GM18499 (cell line): ENCODE results near the gene CASD1.
A peak's percentile ranks its signal among the peaks of the same experiment; 100 is the strongest.

ENCODE experiments used
- ATAC-seq: cut with Tn5 transposase; IDR thresholded peaks from one replicate; pipeline ENCODE4 v1.9.1; 2021; ENCODE audit warnings: moderate number of reproducible peaks; ENCODE audit not compliant: insufficient read depth, unreplicated experiment

CASD1 gene

GRCh38 chr7:94512735-94513564 is 3.3 kb downstream of the CASD1 start:
- ATAC-seq: no peak

GRCh38 chr7:94513565-94513860 is 3.9 kb downstream of the CASD1 start:
- ATAC-seq: no peak

- ATAC-seq: no peak
These were observed 4.7 kb downstream of the CASD1 start for GRCh38 chr7:94514140-94514889.

GRCh38 chr7:94514917-94515316 is 5.3 kb downstream of the CASD1 start:
- ATAC-seq: no peak

GRCh38 chr7:94525923-94526322 is 16.3 kb downstream of the CASD1 start:
- ATAC-seq: no peak

GRCh38 chr7:94529516-94529915 is 19.9 kb downstream of the CASD1 start:
- no peak for ATAC-seq

- no peak for ATAC-seq
These were observed 20.5 kb downstream of the CASD1 start for GRCh38 chr7:94530109-94530508.

- no peak for ATAC-seq
These were observed 23.1 kb downstream of the CASD1 start for GRCh38 chr7:94532676-94533075.

GRCh38 chr7:94540428-94540827 is 30.8 kb downstream of the CASD1 start:
- ATAC-seq: no peak

GRCh38 chr7:94547126-94547525 is 37.5 kb downstream of the CASD1 start:
- no peak for ATAC-seq

- peak; percentile 55 for ATAC-seq
These were observed 46.4 kb downstream of the CASD1 start for GRCh38 chr7:94556028-94556427.

- ATAC-seq: no peak
These were observed 47.6 kb downstream of the CASD1 start for GRCh38 chr7:94557215-94557614.

GRCh38 chr7:94559972-94560371 is 50.4 kb downstream of the CASD1 start:
- no peak for ATAC-seq

GRCh38 chr7:94561841-94562514 is 52.4 kb downstream of the CASD1 start:
- no peak for ATAC-seq

GRCh38 chr7:94562525-94562924 is 52.9 kb downstream of the CASD1 start:
- no peak for ATAC-seq

GRCh38 chr7:94565247-94565894 is 55.8 kb downstream of the CASD1 start:
- no peak for ATAC-seq

- no peak for ATAC-seq
These were observed 57.8 kb downstream of the CASD1 start for GRCh38 chr7:94567396-94567795.

GRCh38 chr7:94571816-94572215 is 62.2 kb downstream of the CASD1 start:
- ATAC-seq: no peak

GRCh38 chr7:94575646-94576045 is 66.0 kb downstream of the CASD1 start:
- no peak for ATAC-seq

- no peak for ATAC-seq
These were observed 66.7 kb downstream of the CASD1 start for GRCh38 chr7:94576316-94576715.

GRCh38 chr7:94577357-94577756 is 67.7 kb downstream of the CASD1 start:
- ATAC-seq: no peak
